ENCODE measurements around the gene TRIM64C.
"Not testable (repeated sequence)": the region's sequence is repeated elsewhere in the genome, so short reads cannot be mapped to it uniquely, and the experiment has no call there.

TRIM64C gene, protein sequence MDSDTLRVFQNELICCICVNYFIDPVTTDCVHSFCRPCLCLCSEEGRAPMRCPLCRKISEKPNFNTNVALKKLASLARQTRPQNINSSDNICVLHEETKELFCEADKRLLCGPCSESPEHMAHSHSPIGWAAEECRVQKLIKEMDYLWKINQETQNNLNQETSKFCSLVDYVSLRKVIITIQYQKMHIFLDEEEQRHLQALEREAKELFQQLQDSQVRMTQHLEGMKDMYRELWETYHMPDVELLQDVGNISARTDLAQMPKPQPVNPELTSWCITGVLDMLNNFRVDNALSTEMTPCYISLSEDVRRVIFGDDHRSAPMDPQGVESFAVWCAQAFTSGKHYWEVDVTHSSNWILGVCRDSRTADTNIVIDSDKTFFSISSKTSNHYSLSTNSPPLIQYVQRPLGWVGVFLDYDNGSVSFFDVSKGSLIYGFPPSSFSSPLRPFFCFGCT

DNA sequence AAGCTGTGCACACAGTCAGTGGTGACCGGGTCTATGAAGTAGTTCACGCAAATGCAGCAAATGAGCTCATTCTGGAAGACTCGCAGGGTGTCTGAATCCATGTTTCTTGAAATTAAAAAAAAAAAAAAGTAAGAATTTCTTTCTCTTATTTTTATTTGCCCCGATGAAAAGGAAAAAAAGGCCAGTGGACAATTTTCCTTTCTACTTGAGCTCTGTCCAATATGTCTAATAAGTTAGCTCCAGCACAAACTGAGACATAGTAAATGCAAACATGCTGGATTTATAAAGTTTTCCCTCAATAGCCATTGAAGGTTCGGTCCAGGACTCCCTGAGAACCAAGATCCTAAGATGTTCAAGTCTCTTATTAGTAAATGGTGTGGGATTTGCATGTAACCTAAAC is at the start of gene TRIM64C:
Gene TRIM64C, minus strand, starts transcription at position 101 of the 400 bp plus-strand sequence. Its CDS starts 0 bp downstream, at position 101.
- not testable (repeated sequence) for DNase-seq (ENCODE audit: low spot score)

GRCh38 chr11:49102356-49102755 is 43.4 kb upstream of the TRIM64C start:
- DNase-seq (ENCODE audit: low spot score): not testable (repeated sequence)

DNA sequence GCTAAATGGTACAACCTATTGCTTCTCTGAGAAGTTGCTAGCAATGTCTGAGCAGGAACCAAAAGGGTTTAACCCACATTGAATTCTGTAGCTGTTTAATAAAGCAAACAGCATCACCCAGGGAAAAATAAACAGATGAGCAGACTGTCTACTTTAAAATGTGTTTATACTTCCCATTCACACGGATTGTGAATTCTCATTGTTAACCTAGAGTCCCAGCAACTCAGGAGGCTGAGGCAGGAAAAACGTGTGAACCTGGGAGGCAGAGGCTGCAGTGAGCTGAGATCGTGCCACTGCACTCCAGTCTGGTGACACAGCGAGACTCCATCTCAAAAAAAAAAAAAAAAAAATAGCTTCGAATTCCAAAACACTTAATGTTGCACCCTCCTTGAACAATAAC is 11.0 kb upstream of the TRIM64C start:
- not testable (repeated sequence) for DNase-seq (ENCODE audit: low spot score)

GRCh38 chr11:49049821-49050220 is 9.1 kb downstream of the TRIM64C start:
- not testable (repeated sequence) for DNase-seq (ENCODE audit: low spot score)

GRCh38 chr11:49048229-49048628 is 10.7 kb downstream of the TRIM64C start:
- DNase-seq (ENCODE audit: low spot score): not testable (repeated sequence)

- not testable (repeated sequence) for DNase-seq (ENCODE audit: low spot score)
These were observed 30.4 kb downstream of the TRIM64C start, which contains the start of gene TRIM49B for GRCh38 chr11:49028523-49028922. Gene TRIM49B, plus strand, starts transcription at chr11:49028823. Its CDS starts 2,777 bp downstream, at chr11:49031600.

Data from NAMALWA (cell line).